ENCODE data around the gene LPCAT1. TPM values are rescaled to one million over a fixed set of nuclear protein-coding genes. Genes with fewer than 3 reads are reported as not detected.
A peak's percentile ranks its signal among the peaks of the same experiment; 100 is the strongest.

LPCAT1 gene
- total and polyA plus RNA-seq, 10 of the 15 experiments (the other 5 are each of a cell fraction or from before 2014, with no cell fraction given), result 2.3 to 109 (median 72.7) TPM

GRCh38 chr5:1498623-1499416 is 24.9 kb downstream of the LPCAT1 start (continued):
- peak; percentile 83 for TF ChIP-seq CUX1 (IDR thresholded peaks at IDR 0.05; ENCODE audit: insufficient replicate concordance, low read depth, low read length)
- TF ChIP-seq WRNIP1 (IDR thresholded peaks at IDR 0.05; ENCODE audit: borderline replicate concordance, low read depth, low read length), result peak; percentile 89; the same call in 1 of the 2 replicates
- TF ChIP-seq MEF2B (IDR thresholded peaks at IDR 0.05; ENCODE audit: partially characterized antibody, poor library complexity, severe bottlenecking), result peak; percentile 90
- no peak for TF ChIP-seq NR2C1 (IDR thresholded peaks at IDR 0.05)
- no peak for TF ChIP-seq ESRRA (IDR thresholded peaks at IDR 0.05; ENCODE audit: low read length)
- 0 out of 2 replicates have a peak, but pooled peaks have one; percentile 6 for TF ChIP-seq JUND (IDR thresholded peaks at IDR 0.05; ENCODE audit: low read depth, low read length)
- TF ChIP-seq MEF2A (IDR thresholded peaks at IDR 0.05; ENCODE audit: insufficient read depth, low read depth, low read length), result peak; percentile 42; the same call in 1 of the 2 replicates
- TF ChIP-seq FOXM1 (IDR thresholded peaks at IDR 0.05; ENCODE audit: low read depth, low read length), result no peak
- no peak for TF ChIP-seq ASH2L (IDR thresholded peaks at IDR 0.05; ENCODE audit: borderline replicate concordance, low read depth)
- TF ChIP-seq RCOR1 (conservative IDR thresholded peaks at IDR 0.05; ENCODE audit: low read depth, low read length), result no peak; the same call in 1 of the 2 replicates
- no peak for TF ChIP-seq NFYB (IDR thresholded peaks at IDR 0.05; ENCODE audit: insufficient read depth, low read depth, low read length)
- no peak for TF ChIP-seq HSF1 (IDR thresholded peaks at IDR 0.05; ENCODE audit: low read depth, low read length)
- no peak for TF ChIP-seq POLR2A (IDR thresholded peaks at IDR 0.05; ENCODE audit: low read depth, low read length)
- no peak for TF ChIP-seq KDM1A (IDR thresholded peaks at IDR 0.05; ENCODE audit: borderline replicate concordance)
- TF ChIP-seq CBFB (IDR thresholded peaks at IDR 0.05; ENCODE audit: low read depth), result peak; percentile 57; the same call in 1 of the 2 replicates
- no peak for TF ChIP-seq CREB1 (IDR thresholded peaks at IDR 0.05; ENCODE audit: low read depth)
- TF ChIP-seq SMAD5 (IDR thresholded peaks at IDR 0.05; ENCODE audit: low read depth), result no peak
- no peak; the same call in 1 of the 2 replicates for TF ChIP-seq STAT3 (IDR thresholded peaks at IDR 0.05; ENCODE audit: low read depth, low read length)
- TF ChIP-seq RAD21 (IDR thresholded peaks at IDR 0.05; ENCODE audit: insufficient read depth, low read depth, low read length), result no peak
- TF ChIP-seq SREBF2 (IDR thresholded peaks at IDR 0.05; ENCODE audit: low read length), result no peak
- peak; percentile 81; the same call in 1 of the 2 replicates for TF ChIP-seq MYB (IDR thresholded peaks at IDR 0.05; ENCODE audit: borderline replicate concordance, low read depth, low read length)
- TF ChIP-seq SMC3 (IDR thresholded peaks at IDR 0.05; ENCODE audit: borderline replicate concordance, low read length), result peak; percentile 21; the same call in 1 of the 2 replicates
